Body of pancreas (tissue), 4 donors: ENCODE data around the gene MROH2A. TPM values are rescaled to one million over a fixed set of nuclear protein-coding genes. Genes with fewer than 3 reads are reported as not detected.

Experiments used
- ATAC-seq: fragments of 150-250 bp; one replicate; pipeline ENCODE4 v1.9.1; 2016
- DNase-seq, 4 donors: peaks; one replicate each; pipeline ENCODE4 v3.0.0-alpha.2; 2019
- H3K27ac ChIP-seq, 4 donors: fragments of 200-600 bp; sonication (generic); 1 replicate in 3 of 4; 2 replicates in 1 of 4; pipeline versions ENCODE4 v1.5.1 to v1.6.1; 2016 to 2019; ENCODE audit warnings: mild to moderate bottlenecking in 1 of 4, mixed read lengths in 1 of 4, moderate library complexity in 1 of 4
- H3K27me3 ChIP-seq, 2 donors: fragments of 200-600 bp; sonication (generic); one replicate each; pipeline ENCODE4 v1.6.0; 2016; ENCODE audit warnings: mild to moderate bottlenecking in 1 of 2
- H3K36me3 ChIP-seq, 2 donors: fragments of 200-600 bp; sonication (generic); replicated peaks in 1 of 2; 2 replicates each; pipeline ENCODE4 v1.5.1; 2016; ENCODE audit warnings: low read depth in 2 of 2; ENCODE audit not compliant: insufficient read depth in 1 of 2
- H3K4me1 ChIP-seq: fragments of 200-600 bp; sonication (generic); one replicate; pipeline ENCODE4 v1.6.0; 2016
- H3K4me3 ChIP-seq, 2 donors: fragments of 200-600 bp; sonication (generic); 1 replicate in 1 of 2; 2 replicates in 1 of 2; pipeline ENCODE4 v1.5.1; 2016 to 2019
- H3K9me3 ChIP-seq, 3 donors: fragments of 200-600 bp; sonication (generic); 1 replicate in 2 of 3; 2 replicates in 1 of 3; pipeline ENCODE4 v1.5.1; 2016
- CTCF ChIP-seq, 7 experiments: fragments of 450-650 bp in 4 of 7; fragments of 200-600 bp in 3 of 7; sonication (generic) in 3 of 7; IDR thresholded peaks; one replicate each; pipeline ENCODE4 v1.5.1; 2016 to 2019; ENCODE audit warnings: antibody characterized with exemption in 7 of 7
- POLR2A ChIP-seq, 3 donors: fragments of 450-650 bp; IDR thresholded peaks; one replicate each; pipeline ENCODE4 v1.6.1; 2016; ENCODE audit warnings: antibody characterized with exemption in 3 of 3, mild to moderate bottlenecking in 2 of 3
- WGBS, 2 donors: methylation state at CpG; one replicate each; pipeline ENCODE4 v1.1.5; 2017; 5-methylcytosine and 5-hydroxymethylcytosine counted together
- intact Hi-C: fragments of 100-400 bp; cut with DNase I; formaldehyde crosslinking; loops from one replicate; pipeline ENCODE4 v1.15.1; 2023
- total RNA-seq, 2 donors: library from RNA; depleted of rRNA; stranded (reverse); fragments of >200 nt; gene quantifications; one replicate each; pipeline ENCODE4 v1.1.0, GENCODE V29; 2016

The MROH2A gene
- total RNA-seq, 2 donors from 2014 or later = not detected

GRCh38 chr2:233831011-233831721 is 53.0 kb downstream of the MROH2A start:
- no peak overlapping the region for H3K27ac ChIP-seq
- no peak for DNase-seq
- no peaks in the 10 kb centered on the region for H3K4me1 ChIP-seq
- TF ChIP-seq POLR2A (IDR thresholded peaks at IDR 0.05) = no peak
- TF ChIP-seq CTCF (IDR thresholded peaks at IDR 0.05) = no peak
- no peaks in the 10 kb centered on the region for H3K36me3 ChIP-seq
- H3K9me3 ChIP-seq = no peaks in the 10 kb centered on the region
- WGBS, 2 donors = 87 to 88% methylated on average over 10 to 14 of the region's 14 CpGs
- H3K4me3 ChIP-seq = no peak overlapping the region
- intact Hi-C loops = no loop called here
- H3K27me3 ChIP-seq = no peaks in the 10 kb centered on the region
- ATAC-seq = no peak

- ATAC-seq = no peak
- Histone ChIP-seq H3K4me3 (no peak overlapping the region), H3K36me3 (no peaks in the 10 kb centered on the region), H3K27ac (no peak overlapping the region), H3K9me3 (no peaks in the 10 kb centered on the region), H3K27me3 (no peaks in the 10 kb centered on the region), H3K4me1 (no peaks in the 10 kb centered on the region)
- intact Hi-C loops = no loop called here
- TF ChIP-seq CTCF (IDR thresholded peaks at IDR 0.05) (no peak), POLR2A (IDR thresholded peaks at IDR 0.05) (no peak)
- DNase-seq = no peak
- 97 to 100% methylated on average over 6 of the region's 6 CpGs for WGBS, 2 donors
Measured at GRCh38 chr2:233831861-233832260, 53.7 kb downstream of the MROH2A start.

- Histone ChIP-seq H3K4me3 (no peak overlapping the region), H3K27me3 (no peaks in the 10 kb centered on the region), H3K27ac (no peak overlapping the region), H3K9me3 (no peaks in the 10 kb centered on the region), H3K36me3 (no peaks in the 10 kb centered on the region), H3K4me1 (no peaks in the 10 kb centered on the region)
- TF ChIP-seq POLR2A (IDR thresholded peaks at IDR 0.05) = no peak
- TF ChIP-seq CTCF (IDR thresholded peaks at IDR 0.05) = no peak
- 65 to 71% methylated on average over 9 of the region's 9 CpGs for WGBS, 2 donors
- ATAC-seq = no peak
- intact Hi-C loops = no loop called here
- DNase-seq = no peak
Measured at GRCh38 chr2:233832414-233832813, 54.3 kb downstream of the MROH2A start.

- DNase-seq (no peak), ATAC-seq (no peak)
- no peaks in the 10 kb centered on the region for H3K36me3 ChIP-seq
- H3K27ac ChIP-seq = no peak overlapping the region
- WGBS, 2 donors = 64 to 78% methylated on average over 7 of the region's 7 CpGs
- H3K4me1 ChIP-seq = no peaks in the 10 kb centered on the region
- no peaks in the 10 kb centered on the region for H3K27me3 ChIP-seq
- intact Hi-C loops = no loop called here
- no peaks in the 10 kb centered on the region for H3K9me3 ChIP-seq
- no peak for TF ChIP-seq POLR2A (IDR thresholded peaks at IDR 0.05)
- no peak for TF ChIP-seq CTCF (IDR thresholded peaks at IDR 0.05)
- H3K4me3 ChIP-seq = no peak overlapping the region
Measured at GRCh38 chr2:233832869-233833311, 54.8 kb downstream of the MROH2A start.

GRCh38 chr2:233833345-233833744 is 55.2 kb downstream of the MROH2A start:
- no peak for DNase-seq
- no peak for ATAC-seq
- Histone ChIP-seq H3K27ac (no peak overlapping the region), H3K9me3 (no peaks in the 10 kb centered on the region), H3K27me3 (no peaks in the 10 kb centered on the region), H3K4me3 (no peak overlapping the region), H3K4me1 (no peaks in the 10 kb centered on the region), H3K36me3 (no peaks in the 10 kb centered on the region)
- intact Hi-C loops = no loop called here
- TF ChIP-seq CTCF (IDR thresholded peaks at IDR 0.05) (no peak), POLR2A (IDR thresholded peaks at IDR 0.05) (no peak)
- WGBS, 2 donors = 80 to 90% methylated on average over 9 to 10 of the region's 10 CpGs
